ENCODE measurements around the gene RCC1.

DNA sequence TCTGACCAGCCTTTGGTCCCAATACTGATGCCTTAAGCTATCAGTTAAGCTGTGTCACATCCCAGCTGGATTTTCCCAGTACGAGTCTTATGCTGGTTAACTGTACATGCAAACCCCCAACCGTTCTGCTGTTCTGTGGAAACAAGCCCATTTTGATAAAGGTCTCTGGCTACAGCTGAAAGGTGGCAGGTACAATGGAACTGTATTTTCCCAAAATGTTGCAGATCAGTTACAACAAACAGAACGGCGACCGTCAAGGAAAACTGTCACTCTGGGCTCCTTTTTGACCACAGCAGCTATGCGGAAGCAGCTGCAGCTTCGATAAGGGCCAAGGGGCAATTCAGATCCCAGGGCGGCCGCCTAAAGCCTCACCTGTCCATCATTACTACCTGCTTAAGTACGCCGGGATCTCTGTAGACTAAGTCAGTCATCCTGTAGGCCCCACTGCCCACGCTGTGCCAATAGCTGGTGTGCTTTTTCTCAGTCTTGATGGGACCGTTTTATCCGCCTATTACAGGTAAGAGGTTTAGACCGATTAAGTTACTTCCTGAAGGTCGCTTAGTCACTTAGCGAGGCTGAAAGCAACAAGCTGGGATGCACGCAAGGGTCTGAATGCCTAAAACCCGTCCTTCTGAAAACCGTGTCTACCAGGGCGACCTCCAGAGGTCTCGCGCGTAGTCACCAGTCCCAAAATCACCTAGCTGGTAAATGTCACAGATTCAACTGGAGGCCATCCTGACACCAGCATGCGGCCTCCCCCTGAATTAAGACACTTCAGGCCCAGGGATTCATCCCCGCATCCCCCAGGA, 75.1 kb downstream of the RCC1 start:
- TF ChIP-seq, protein P1, sequence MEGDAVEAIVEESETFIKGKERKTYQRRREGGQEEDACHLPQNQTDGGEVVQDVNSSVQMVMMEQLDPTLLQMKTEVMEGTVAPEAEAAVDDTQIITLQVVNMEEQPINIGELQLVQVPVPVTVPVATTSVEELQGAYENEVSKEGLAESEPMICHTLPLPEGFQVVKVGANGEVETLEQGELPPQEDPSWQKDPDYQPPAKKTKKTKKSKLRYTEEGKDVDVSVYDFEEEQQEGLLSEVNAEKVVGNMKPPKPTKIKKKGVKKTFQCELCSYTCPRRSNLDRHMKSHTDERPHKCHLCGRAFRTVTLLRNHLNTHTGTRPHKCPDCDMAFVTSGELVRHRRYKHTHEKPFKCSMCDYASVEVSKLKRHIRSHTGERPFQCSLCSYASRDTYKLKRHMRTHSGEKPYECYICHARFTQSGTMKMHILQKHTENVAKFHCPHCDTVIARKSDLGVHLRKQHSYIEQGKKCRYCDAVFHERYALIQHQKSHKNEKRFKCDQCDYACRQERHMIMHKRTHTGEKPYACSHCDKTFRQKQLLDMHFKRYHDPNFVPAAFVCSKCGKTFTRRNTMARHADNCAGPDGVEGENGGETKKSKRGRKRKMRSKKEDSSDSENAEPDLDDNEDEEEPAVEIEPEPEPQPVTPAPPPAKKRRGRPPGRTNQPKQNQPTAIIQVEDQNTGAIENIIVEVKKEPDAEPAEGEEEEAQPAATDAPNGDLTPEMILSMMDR (IDR thresholded peaks at IDR 0.05; ENCODE audit: insufficient read depth, low read depth, low read length) = no peak
- no peak for TF ChIP-seq EZH2 (IDR thresholded peaks at IDR 0.05; ENCODE audit: insufficient read depth, low read length)
